ENCODE results near the gene KLHDC4. TPM values are rescaled to one million over a fixed set of nuclear protein-coding genes. Genes with fewer than 3 reads are reported as not detected.

The KLHDC4 gene
- total and polyA plus RNA-seq, 10 of the 15 experiments (the other 5 are each of a cell fraction or from before 2014, with no cell fraction given) = 0.80 to 62.1 (median 32.8) TPM

GRCh38 chr16:87687126-87687910 is 78.5 kb downstream of the KLHDC4 start:
- ChIA-PET POLR2A (no interaction called here), CTCF (no interaction called here), SMC1A (ENCODE audit: uncharacterized antibody, unreplicated experiment) (no interaction called here), RAD21 (ENCODE audit: unreplicated experiment) (no interaction called here)
- ATAC-seq = no peak
- Histone ChIP-seq H3K27me3 (replicated peaks in 1 of 2; ENCODE audit: control insufficient read depth in 2 of 2, insufficient read depth in 2 of 2, low read length in 1 of 2) (no peaks in the 10 kb centered on the region), H4K20me1 (ENCODE audit: control insufficient read depth, insufficient read depth) (no peaks in the 10 kb centered on the region), H3K9me3 (replicated peaks; ENCODE audit: control insufficient read depth, insufficient read depth, low read length) (no peaks in the 10 kb centered on the region), H3K79me2 (ENCODE audit: control insufficient read depth, insufficient read depth, low read length) (no peaks in the 10 kb centered on the region), H3K27ac (ENCODE audit: control insufficient read depth, insufficient read depth) (no peak overlapping the region), H3K36me3 (ENCODE audit: control insufficient read depth in 2 of 2, insufficient read depth in 2 of 2, low read length in 1 of 2) (no peaks in the 10 kb centered on the region), H3K9ac (ENCODE audit: control insufficient read depth, insufficient read depth, low read length) (no peak overlapping the region), H3K4me2 (ENCODE audit: control insufficient read depth, insufficient read depth) (no peak overlapping the region), H3K4me3 (no peak overlapping the region), H3K4me1 (ENCODE audit: control insufficient read depth, insufficient read depth, low read length) (peaks cover 3% of the 10 kb centered on the region), H2AFZ (ENCODE audit: control insufficient read depth, low read depth, low read length) (no peak overlapping the region)
- no peak for DNase-seq (ENCODE audit: low read depth, low spot score)
- no peak for FAIRE-seq
- TF ChIP-seq BCL11A (IDR thresholded peaks at IDR 0.05; ENCODE audit: low read depth, low read length) (no peak), CHD4 (IDR thresholded peaks at IDR 0.05) (no peak), EP300 (IDR thresholded peaks at IDR 0.05; ENCODE audit: borderline replicate concordance in 1 of 2, control insufficient read depth in 1 of 2, low read depth in 2 of 2, low read length in 2 of 2) (no peak), IRF4 (IDR thresholded peaks at IDR 0.05; ENCODE audit: low read depth, low read length) (no peak), RAD51 (IDR thresholded peaks at IDR 0.05) (no peak), SIN3A (IDR thresholded peaks at IDR 0.05; ENCODE audit: low read depth, low read length) (no peak), POLR2A (IDR thresholded peaks at IDR 0.05; ENCODE audit: low read depth, low read length) (no peak), BMI1 (IDR thresholded peaks at IDR 0.05; ENCODE audit: borderline replicate concordance) (no peak), KAT2A (conservative IDR thresholded peaks at IDR 0.05; ENCODE audit: control insufficient read depth, low read depth, low read length) (no peak), ZBED1 (IDR thresholded peaks at IDR 0.05; ENCODE audit: borderline replicate concordance) (no peak), ESRRA (IDR thresholded peaks at IDR 0.05; ENCODE audit: low read length) (no peak), NR2C2 (IDR thresholded peaks at IDR 0.05; ENCODE audit: borderline replicate concordance, control insufficient read depth, insufficient read length, low read depth) (no peak), TARDBP (IDR thresholded peaks at IDR 0.05; ENCODE audit: borderline replicate concordance) (no peak)
- in situ Hi-C loops (cut with MboI) (no loop called here), intact Hi-C loops (cut with micrococcal nuclease; ENCODE audit: unreplicated experiment) (no loop called here)
- no TSS peak for BruUV-seq (replicated peaks)
- 30% methylated on average over 28 of the region's 31 CpGs for WGBS (ENCODE audit: insufficient coverage, insufficient replicate concordance, low lambda C conversion rate, missing lambda C conversion rate)

Measured in GM12878 (cell line).